Measurements from ENCODE around the gene GANC. TPM values are rescaled to one million over a fixed set of nuclear protein-coding genes. Genes with fewer than 3 reads are reported as not detected.

GANC gene
- total RNA-seq, 2 donors from 2014 or later: 39.8 to 47.6 TPM

DNA sequence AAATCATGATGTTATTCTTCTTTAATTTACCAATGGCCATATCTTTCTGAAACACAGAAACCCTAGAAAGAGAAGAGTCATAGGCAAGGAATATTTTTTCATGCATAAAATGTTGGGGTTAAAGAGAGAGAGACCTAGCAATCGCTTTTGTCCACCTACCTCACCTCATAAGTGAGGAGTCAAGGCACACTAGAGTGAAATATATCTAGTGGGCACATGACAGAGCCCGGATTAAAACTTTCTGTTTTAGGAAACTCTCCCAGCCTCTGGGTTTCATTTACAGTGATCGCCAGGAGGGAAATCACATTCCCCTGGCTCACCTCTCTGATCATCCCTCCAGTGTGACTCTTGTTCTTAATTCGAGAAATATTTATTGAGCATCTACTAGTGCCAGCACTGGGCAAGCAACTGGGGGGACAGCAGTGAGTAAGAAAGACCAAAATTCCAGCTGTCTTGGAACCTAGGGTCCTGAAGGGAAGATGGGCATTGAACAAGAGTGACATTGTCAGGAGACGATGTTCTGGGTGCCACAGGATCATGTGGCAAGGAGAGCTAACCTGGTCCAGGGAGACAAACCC, 87.6 kb downstream of the GANC start:
- Histone ChIP-seq H3K4me1 (no peaks in the 10 kb centered on the region), H3K9ac (ENCODE audit: low read depth in 2 of 2, low read length in 2 of 2) (no peak overlapping the region), H3K27me3 (no peaks in the 10 kb centered on the region), H3K4me3 (no peak overlapping the region), H3K27ac (no peak overlapping the region), H3K9me3 (no peaks in the 10 kb centered on the region), H3K36me3 (no peaks in the 10 kb centered on the region)
- intact Hi-C loops (cut with DNase I): no loop called here
- TF ChIP-seq, protein P1, sequence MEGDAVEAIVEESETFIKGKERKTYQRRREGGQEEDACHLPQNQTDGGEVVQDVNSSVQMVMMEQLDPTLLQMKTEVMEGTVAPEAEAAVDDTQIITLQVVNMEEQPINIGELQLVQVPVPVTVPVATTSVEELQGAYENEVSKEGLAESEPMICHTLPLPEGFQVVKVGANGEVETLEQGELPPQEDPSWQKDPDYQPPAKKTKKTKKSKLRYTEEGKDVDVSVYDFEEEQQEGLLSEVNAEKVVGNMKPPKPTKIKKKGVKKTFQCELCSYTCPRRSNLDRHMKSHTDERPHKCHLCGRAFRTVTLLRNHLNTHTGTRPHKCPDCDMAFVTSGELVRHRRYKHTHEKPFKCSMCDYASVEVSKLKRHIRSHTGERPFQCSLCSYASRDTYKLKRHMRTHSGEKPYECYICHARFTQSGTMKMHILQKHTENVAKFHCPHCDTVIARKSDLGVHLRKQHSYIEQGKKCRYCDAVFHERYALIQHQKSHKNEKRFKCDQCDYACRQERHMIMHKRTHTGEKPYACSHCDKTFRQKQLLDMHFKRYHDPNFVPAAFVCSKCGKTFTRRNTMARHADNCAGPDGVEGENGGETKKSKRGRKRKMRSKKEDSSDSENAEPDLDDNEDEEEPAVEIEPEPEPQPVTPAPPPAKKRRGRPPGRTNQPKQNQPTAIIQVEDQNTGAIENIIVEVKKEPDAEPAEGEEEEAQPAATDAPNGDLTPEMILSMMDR (IDR thresholded peaks at IDR 0.05): no peak
- no peak for DNase-seq

DNA sequence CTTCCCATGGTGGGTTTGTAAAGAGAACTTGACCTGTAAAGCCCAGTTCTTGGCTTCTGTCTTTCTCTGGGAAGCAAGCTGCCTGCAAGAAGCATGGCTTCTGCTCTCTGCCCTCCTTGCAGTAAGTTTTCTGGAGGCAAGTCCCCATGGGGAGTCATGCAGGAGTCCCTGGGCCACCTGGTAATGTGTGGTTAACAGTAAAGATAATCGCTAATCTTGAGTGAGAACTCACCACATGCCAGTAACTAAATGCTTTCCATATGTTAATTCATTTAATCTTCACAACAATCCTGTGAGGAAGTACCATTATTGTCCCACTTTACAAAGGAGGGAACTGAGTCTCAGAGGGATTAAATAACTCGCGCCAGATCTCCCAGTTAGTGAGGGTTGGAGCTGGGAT, 90.5 kb downstream of the GANC start:
- Histone ChIP-seq H3K27me3 (no peaks in the 10 kb centered on the region), H3K36me3 (no peaks in the 10 kb centered on the region), H3K9me3 (no peaks in the 10 kb centered on the region), H3K27ac (no peak overlapping the region), H3K4me1 (no peaks in the 10 kb centered on the region), H3K9ac (ENCODE audit: low read depth in 2 of 2, low read length in 2 of 2) (no peak overlapping the region), H3K4me3 (no peak overlapping the region)
- intact Hi-C loops (cut with DNase I): no loop called here
- DNase-seq: no peak
- TF ChIP-seq, protein P1 (IDR thresholded peaks at IDR 0.05): no peak

DNA sequence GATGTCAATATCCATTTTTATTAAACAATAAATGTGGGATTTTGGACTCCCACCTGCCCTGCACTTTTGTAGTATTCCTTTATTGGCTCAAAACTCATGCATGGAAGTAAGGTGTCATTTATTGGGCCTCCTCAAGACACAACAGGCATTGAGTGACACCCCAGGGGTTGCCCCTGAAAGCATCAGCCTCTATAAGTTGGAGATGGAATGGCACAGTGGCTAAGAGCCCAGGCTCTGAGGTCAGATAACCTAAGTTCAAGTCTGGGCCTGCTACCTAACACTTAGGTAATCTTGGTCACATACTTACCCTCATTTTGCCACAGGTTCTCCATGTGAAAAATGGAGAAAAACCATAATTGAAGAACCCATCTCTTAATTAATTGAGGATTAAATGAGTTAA, 90.9 kb downstream of the GANC start:
- no peaks in the 10 kb centered on the region for H3K4me1 ChIP-seq
- TF ChIP-seq, protein P1 (IDR thresholded peaks at IDR 0.05): no peak
- intact Hi-C loops (cut with DNase I): no loop called here
- H3K27me3 ChIP-seq: no peaks in the 10 kb centered on the region
- no peaks in the 10 kb centered on the region for H3K36me3 ChIP-seq
- DNase-seq: no peak
- no peak overlapping the region for H3K27ac ChIP-seq
- H3K9ac ChIP-seq (ENCODE audit: low read depth in 2 of 2, low read length in 2 of 2): no peak overlapping the region
- H3K9me3 ChIP-seq: no peaks in the 10 kb centered on the region
- no peak overlapping the region for H3K4me3 ChIP-seq

DNA sequence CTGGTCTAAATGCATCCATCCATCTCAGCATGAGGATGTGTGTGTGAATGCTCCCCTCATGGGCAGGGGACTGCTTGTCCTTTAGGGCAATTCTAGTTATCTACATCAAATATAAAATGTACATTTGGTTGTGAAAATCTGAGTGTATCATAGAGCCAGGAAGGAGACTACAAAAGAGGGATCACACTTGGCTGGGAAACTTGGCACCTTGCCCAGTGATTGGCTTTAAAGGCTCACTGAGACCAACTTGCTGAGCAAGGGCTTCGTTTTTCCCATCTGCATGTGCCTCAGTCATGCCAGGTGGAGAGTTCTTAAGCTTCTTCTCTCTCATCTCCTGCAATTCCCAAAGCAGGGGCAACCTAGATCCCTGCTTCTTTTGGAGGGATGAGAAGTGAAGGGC, 91.5 kb downstream of the GANC start:
- Histone ChIP-seq H3K36me3 (no peaks in the 10 kb centered on the region), H3K27me3 (no peaks in the 10 kb centered on the region), H3K27ac (no peak overlapping the region), H3K9me3 (no peaks in the 10 kb centered on the region), H3K4me3 (no peak overlapping the region), H3K4me1 (no peaks in the 10 kb centered on the region), H3K9ac (ENCODE audit: low read depth in 2 of 2, low read length in 2 of 2) (no peak overlapping the region)
- intact Hi-C loops (cut with DNase I): no loop called here
- TF ChIP-seq, protein P1 (IDR thresholded peaks at IDR 0.05): no peak
- peak; percentile 27 for DNase-seq

DNA sequence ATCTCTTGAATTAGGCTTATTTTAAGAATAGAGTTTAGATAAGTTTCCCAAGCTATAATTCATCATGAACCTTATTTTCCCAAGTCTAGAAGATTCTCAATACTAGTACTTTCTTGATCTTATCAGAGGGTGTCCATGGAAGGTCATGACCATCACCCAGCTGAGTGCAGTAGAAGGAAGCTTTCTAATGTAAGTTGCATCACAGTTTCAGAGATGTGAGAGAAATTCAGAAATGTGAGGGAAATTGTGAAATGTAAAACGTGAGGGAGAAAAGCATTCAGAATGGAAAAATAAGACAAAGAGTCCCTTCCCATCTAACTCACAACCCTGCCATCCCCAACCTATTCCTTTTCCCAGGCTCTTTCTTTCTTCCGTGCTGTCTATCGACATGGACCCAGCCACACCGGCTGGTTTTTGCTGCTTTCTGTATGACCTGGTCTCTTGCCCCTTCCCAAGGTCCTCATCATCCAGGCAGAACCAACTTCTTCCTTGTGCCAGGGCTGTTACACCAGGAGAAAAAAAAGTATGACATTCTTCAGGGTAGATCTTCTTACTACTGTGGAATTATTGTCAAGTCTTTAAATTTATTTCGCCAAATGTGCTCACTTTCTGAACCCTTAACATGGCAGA, 93.0 kb downstream of the GANC start:
- TF ChIP-seq, protein P1 (IDR thresholded peaks at IDR 0.05): no peak
- intact Hi-C loops (cut with DNase I): no loop called here
- DNase-seq: no peak

More for the DNA sequence above, 93.0 kb downstream of the GANC start:
- H3K27me3 ChIP-seq: no peaks in the 10 kb centered on the region
- no peaks in the 10 kb centered on the region for H3K4me1 ChIP-seq
- H3K27ac ChIP-seq: no peak overlapping the region
- no peak overlapping the region for H3K4me3 ChIP-seq
- no peak overlapping the region for H3K9ac ChIP-seq (ENCODE audit: low read depth in 2 of 2, low read length in 2 of 2)
- no peaks in the 10 kb centered on the region for H3K36me3 ChIP-seq
- H3K9me3 ChIP-seq: no peaks in the 10 kb centered on the region
